Uterus (tissue), 2 donors: ENCODE measurements around the gene EVC2.

ENCODE experiments used
- CTCF ChIP-seq, 4 experiments: fragments of 200-600 bp in 2 of 4; fragments of 450-650 bp in 2 of 4; sonication (generic) in 2 of 4; IDR thresholded peaks; one replicate each; pipeline ENCODE4 v1.5.1; 2016 to 2019; ENCODE audit warnings: antibody characterized with exemption in 4 of 4, mild to moderate bottlenecking in 2 of 4, moderate library complexity in 1 of 4
- POLR2A ChIP-seq, 2 donors: fragments of 450-650 bp; IDR thresholded peaks; one replicate each; pipeline ENCODE4 v1.6.1; 2016; ENCODE audit warnings: antibody characterized with exemption in 2 of 2, mild to moderate bottlenecking in 1 of 2, moderate library complexity in 1 of 2

- peak in 1 of 4 experiments; percentile 17 for TF ChIP-seq CTCF (IDR thresholded peaks at IDR 0.05)
- peak; percentile 55 to 61 for TF ChIP-seq POLR2A (IDR thresholded peaks at IDR 0.05)
These were observed 2.7 kb upstream of the EVC2 start, which contains the start of gene EVC for GRCh38 chr4:5710961-5711478.
